ENCODE measurements around the gene HSPA4L.
A peak's percentile ranks its signal among the peaks of the same experiment; 100 is the strongest.

Gene HSPA4L

GRCh38 chr4:127783955-127784770 is 2.0 kb downstream of the HSPA4L start:
- DNase-seq (ENCODE audit: low spot score): no peak

GRCh38 chr4:127788517-127788916 is 6.4 kb downstream of the HSPA4L start:
- no peak for DNase-seq (ENCODE audit: low spot score)

- no peak for DNase-seq (ENCODE audit: low spot score)
These were observed 9.3 kb downstream of the HSPA4L start for GRCh38 chr4:127791391-127791790.

DNA sequence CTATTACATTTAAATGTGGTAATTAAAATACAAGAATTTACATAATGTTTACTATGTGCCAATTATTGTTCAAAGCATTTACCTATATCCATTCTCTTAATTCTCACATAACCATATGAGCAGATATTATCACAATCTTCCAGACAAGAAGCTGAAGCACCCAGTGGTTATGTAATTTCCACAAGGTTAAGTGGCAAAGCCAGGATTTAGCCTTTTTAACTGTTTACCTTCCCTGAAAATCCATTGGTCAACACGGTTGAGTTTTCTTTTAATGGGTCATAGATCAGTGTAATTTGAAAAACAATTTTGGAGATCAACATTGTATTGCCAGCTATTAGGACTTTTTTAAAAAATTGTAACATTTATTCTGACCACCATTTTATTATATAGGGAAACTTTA is 11.4 kb downstream of the HSPA4L start:
- DNase-seq (ENCODE audit: low spot score): no peak

DNA sequence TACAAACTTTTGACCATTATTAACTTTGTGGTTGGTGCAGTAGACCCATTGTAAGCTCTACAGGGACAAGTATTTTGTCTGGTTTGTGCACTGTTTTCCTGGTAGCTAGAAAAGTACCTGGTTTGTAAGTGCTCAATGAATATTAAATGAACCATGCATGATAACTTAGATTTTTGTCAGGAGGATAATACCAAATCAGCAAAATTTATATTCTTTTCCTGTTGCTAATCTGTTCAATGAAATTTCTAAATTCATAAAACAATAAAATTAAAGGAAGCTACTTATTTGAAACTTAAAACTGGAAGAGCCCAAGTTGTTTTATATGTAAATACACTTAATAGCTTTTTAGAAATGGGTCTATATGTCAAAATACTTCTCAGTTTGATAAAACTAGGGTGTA is 17.6 kb downstream of the HSPA4L start:
- DNase-seq (ENCODE audit: low spot score): no peak

GRCh38 chr4:127809173-127809800 is 27.2 kb downstream of the HSPA4L start:
- no peak for DNase-seq (ENCODE audit: low spot score)

GRCh38 chr4:127810551-127810950 is 28.4 kb downstream of the HSPA4L start:
- no peak for DNase-seq (ENCODE audit: low spot score)

DNA sequence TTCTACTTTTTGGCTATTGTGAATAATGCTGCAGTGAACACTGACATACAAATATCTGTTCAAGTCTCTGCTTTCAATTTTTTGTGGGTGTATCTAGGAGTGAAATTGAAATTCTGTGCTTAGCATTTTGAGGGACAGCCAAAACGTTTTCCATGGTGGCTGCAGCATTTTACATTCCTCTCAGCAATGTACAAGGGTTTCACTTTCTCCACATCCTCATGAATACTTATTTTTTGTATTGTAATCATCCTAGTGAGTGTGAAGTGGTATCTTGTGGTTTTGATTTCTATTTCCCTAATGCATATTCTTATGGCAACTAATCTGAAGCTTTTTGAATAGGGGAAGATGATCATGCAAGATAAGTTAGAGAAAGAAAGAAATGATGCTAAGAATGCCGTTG is 40.3 kb downstream of the HSPA4L start:
- no peak for DNase-seq (ENCODE audit: low spot score)

- DNase-seq (ENCODE audit: low spot score): no peak
These were observed 46.0 kb downstream of the HSPA4L start for GRCh38 chr4:127828121-127828520.

GRCh38 chr4:127829014-127829413 is 46.9 kb downstream of the HSPA4L start:
- no peak for DNase-seq (ENCODE audit: low spot score)

DNA sequence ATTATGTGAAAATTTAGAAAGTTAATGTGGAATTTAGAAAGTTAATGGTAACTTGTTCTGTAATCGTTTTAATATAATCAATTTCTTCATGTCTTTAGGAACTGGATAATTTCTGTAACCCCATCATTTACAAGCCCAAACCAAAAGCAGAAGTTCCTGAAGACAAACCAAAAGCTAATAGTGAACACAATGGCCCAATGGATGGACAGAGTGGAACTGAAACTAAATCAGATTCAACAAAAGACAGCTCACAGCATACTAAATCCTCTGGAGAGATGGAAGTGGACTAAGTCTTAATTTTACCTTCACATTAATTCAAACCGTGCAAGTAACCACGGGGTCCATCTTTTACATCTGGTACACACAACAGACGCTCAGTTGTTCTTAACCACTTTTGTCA is 50.5 kb downstream of the HSPA4L start:
- no peak for DNase-seq (ENCODE audit: low spot score)

DNA sequence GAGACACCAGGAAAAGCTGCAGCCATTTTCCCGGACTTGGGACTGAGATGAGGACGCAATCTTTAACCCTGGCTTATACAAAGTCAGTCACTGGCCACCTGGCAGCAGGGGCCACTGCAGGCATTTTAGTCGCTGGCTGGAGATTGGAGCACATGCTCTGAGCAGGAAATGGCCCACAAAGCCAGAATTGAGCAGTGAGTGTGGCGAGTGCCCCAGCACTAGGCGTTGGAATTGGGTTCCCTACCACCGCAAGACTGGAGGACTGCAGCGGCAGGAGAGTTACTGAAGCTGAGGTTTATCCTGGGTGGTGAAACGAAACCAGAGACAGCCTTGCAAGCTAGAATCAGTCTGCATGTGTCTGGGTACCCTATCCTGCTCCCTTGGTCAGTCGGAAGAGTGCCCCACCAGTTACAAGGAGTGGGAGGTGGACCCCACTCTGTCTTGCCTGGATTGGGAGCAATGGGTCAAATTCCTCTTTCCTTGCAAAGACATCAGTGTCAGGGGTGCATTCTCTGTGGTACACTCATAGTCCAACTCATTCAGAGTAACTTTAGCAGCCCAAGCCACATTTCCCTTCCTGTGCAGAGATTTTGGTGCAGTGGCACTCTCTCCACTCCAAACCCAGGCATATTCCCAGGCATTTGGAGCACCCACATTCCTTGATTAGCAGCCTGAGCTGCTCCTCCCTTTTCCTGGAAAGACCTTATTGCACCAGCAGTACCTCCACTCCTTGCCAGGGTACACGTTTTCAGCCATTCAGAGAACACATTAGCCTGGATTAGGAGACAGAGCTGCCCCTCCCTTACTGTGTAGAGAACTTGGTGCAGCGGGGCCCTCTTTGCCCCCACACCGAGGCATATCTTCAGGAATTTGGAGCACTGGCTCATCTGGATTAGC is 61.8 kb downstream of the HSPA4L start:
- no peak for DNase-seq (ENCODE audit: low spot score)

- no peak for DNase-seq (ENCODE audit: low spot score)
These were observed 62.5 kb downstream of the HSPA4L start for GRCh38 chr4:127844601-127845116.

GRCh38 chr4:127846061-127846460 is 63.9 kb downstream of the HSPA4L start:
- DNase-seq (ENCODE audit: low spot score): no peak

- DNase-seq (ENCODE audit: low spot score): no peak
These were observed 64.6 kb downstream of the HSPA4L start for GRCh38 chr4:127846765-127847164.

DNA sequence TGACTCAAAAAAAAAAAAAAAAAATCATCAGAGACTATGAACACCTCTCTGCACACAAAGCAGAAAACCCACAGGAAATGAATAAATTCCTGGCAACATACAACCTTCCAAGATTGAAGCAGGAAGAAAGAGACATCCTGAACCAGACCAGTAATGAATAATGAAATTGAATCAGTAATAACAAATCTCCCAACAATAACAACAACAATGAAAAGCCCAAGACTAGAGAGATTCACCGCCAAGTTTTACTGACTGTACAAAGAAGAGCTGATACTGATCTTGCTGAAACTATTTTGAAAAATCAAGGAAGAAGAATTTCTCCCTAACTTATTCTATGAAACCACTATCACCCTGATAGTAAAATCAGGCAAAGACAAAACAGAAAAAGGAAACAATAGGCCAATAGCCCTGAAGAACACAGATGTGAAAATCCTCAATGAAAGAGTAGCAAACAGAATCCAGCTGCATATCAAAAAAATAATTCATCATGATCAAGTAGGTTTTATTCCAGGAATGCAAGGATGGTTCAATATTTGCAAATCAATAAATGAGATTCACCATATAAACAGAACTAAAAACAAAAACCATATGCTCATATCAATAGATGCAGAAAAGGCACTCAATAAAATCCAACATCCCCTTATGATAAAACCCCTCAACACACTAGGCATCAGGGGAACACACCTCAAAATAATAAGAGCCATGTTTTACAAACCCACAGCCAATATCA is 67.5 kb downstream of the HSPA4L start:
- no peak for DNase-seq (ENCODE audit: low spot score)

DNA sequence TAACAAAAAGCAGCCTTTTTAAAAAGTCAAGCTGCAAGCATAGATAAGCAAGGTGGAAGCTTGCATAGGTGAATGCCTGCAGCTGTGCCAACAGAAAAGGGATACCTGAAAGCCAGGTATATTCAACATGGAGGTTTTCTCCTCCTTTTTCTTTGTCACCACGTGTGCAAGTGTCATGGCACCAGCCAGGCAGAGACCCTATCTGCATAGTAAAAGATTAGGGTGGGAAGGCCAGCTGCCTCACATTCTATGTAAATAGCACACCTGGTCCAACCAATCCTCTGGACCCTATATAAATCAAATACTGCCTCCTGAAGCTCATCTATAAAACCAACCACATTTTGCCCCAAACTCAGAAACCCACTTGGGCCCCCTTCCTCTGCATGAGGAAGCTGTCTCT is 70.5 kb downstream of the HSPA4L start:
- DNase-seq (ENCODE audit: low spot score): no peak

- DNase-seq (ENCODE audit: low spot score): no peak
These were observed 74.2 kb downstream of the HSPA4L start for GRCh38 chr4:127856196-127856812.

GRCh38 chr4:127856813-127857447 is 74.8 kb downstream of the HSPA4L start:
- peak; percentile 82 for DNase-seq (ENCODE audit: low spot score)

- DNase-seq (ENCODE audit: low spot score): no peak
These were observed 75.5 kb downstream of the HSPA4L start for GRCh38 chr4:127857641-127858040.

DNA sequence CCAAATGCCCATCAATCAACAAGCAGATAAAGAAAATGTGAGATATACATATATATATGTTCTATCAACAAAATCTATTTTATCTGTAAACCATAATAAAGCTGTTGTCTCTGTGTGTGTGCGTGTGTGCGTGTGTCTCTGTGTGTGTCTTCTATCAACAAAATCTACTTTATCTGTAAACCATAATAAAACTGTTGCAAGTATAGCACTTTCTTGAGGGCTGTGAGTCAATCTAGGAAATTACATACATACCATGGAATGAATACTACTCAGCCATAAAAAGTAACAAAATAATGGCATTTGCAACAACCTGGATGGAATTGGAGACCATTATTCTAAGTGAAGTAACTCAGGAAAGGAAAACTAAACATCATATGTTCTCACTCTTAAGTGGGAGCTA is 86.1 kb downstream of the HSPA4L start:
- DNase-seq (ENCODE audit: low spot score): no peak

All from AG08395 (cell line).